Bronchial epithelial cell (primary cell): ENCODE data around the gene CSNK1D. TPM values are rescaled to one million over a fixed set of nuclear protein-coding genes. Genes with fewer than 3 reads are reported as not detected.

Experiments
- DNase-seq: peaks from one replicate; pipeline ENCODE4 v3.0.0-alpha.2; 2010; ENCODE audit warnings: low read depth
- FAIRE-seq: peaks from 2 replicates; lab custom pipeline; 2011; peaks lifted over from hg19 to GRCh38; lab: Jason Lieb, UNC
- H3K27me3 ChIP-seq: 2 replicates; pipeline ENCODE4 v1.5.1; 2011; ENCODE audit warnings: low read length; ENCODE audit not compliant: control insufficient read depth, insufficient read depth
- H3K36me3 ChIP-seq: 2 replicates; pipeline ENCODE4 v1.5.1; 2011; ENCODE audit warnings: low read length; ENCODE audit not compliant: control insufficient read depth, insufficient read depth
- H3K4me3 ChIP-seq: 2 replicates; pipeline ENCODE4 v1.5.1; 2011; ENCODE audit warnings: mild to moderate bottlenecking, low read depth, low read length, control low read depth
- CTCF ChIP-seq: IDR thresholded peaks from 2 replicates; pipeline ENCODE4 v1.5.1; 2011; ENCODE audit warnings: mild to moderate bottlenecking, moderate library complexity, low read length, control low read depth, inconsistent platforms; ENCODE audit not compliant: insufficient read depth, severe bottlenecking
- total RNA-seq: library from RNA; depleted of rRNA; stranded (reverse); fragments of >200 nt; gene quantifications from 2 replicates; pipeline ENCODE4 v1.2.1, GENCODE V29; 2014

Gene CSNK1D
- total RNA-seq, 1 donor from 2014 or later: 72.4 TPM

- Histone ChIP-seq H3K27me3 (no peaks in the 10 kb centered on the region), H3K4me3 (no peak overlapping the region), H3K36me3 (peaks cover 74% of the 10 kb centered on the region)
- TF ChIP-seq CTCF: no peak
- DNase-seq: no peak
- no peak for FAIRE-seq
Observed at GRCh38 chr17:82247182-82247823, 26.2 kb downstream of the CSNK1D start.

GRCh38 chr17:82246365-82247181, 26.9 kb downstream of the CSNK1D start:
- Histone ChIP-seq H3K4me3 (no peak overlapping the region), H3K36me3 (peaks cover 69% of the 10 kb centered on the region), H3K27me3 (no peaks in the 10 kb centered on the region)
- DNase-seq: peak; percentile 88
- peak; percentile 88 for FAIRE-seq
- TF ChIP-seq CTCF: no peak

- Histone ChIP-seq H3K27me3 (no peaks in the 10 kb centered on the region), H3K36me3 (peaks cover 63% of the 10 kb centered on the region), H3K4me3 (no peak overlapping the region)
- TF ChIP-seq CTCF: no peak
- FAIRE-seq (no peak), DNase-seq (no peak)
Observed at GRCh38 chr17:82246040-82246364, 27.5 kb downstream of the CSNK1D start.

DNA sequence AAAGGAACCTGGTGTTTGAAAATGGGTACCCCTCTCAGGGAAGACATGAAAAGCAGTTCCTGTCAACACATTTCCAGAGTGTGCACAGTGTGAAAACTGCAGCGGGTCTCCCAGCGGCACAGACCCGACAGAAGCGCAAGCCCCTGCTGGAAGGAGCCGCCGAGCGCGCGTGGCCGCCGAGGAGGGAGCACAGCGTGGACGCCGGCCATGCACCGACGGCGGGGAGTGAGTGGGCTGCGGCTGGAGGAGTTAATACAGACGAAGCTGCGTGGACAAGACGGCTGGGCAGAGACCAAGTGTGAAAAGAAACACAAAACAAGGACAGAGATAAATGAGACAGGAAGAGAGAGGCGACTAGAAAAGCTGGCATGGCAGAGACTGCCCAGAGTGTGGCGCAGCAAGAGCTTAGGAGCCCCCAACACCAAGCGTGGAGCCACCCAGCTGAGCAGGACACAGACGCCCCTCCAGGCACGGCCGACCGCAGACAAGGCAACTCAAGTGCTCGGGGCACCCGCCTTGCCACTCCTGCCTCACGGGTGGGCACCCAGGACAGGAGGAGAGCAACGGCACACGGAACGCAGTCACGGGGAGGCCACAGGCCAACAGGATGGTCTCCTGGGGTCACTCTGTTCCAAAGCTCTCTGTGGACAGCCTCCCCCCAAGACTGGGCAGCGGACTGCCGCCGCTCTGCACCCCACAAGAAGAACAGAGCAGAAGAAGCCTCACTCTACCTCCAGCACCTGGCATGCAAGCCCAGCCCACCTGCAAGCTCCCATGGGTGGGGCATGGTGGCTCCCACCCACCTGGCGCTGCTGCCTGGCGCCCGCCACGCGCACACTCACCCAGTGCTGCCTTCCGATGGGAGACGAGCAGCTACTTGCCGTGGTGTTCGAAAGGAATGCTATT, 28.1 kb downstream of the CSNK1D start:
- no peak for TF ChIP-seq CTCF
- Histone ChIP-seq H3K36me3 (peaks cover 57% of the 10 kb centered on the region), H3K4me3 (no peak overlapping the region), H3K27me3 (no peaks in the 10 kb centered on the region)
- FAIRE-seq (no peak), DNase-seq (peak; percentile 25)

DNA sequence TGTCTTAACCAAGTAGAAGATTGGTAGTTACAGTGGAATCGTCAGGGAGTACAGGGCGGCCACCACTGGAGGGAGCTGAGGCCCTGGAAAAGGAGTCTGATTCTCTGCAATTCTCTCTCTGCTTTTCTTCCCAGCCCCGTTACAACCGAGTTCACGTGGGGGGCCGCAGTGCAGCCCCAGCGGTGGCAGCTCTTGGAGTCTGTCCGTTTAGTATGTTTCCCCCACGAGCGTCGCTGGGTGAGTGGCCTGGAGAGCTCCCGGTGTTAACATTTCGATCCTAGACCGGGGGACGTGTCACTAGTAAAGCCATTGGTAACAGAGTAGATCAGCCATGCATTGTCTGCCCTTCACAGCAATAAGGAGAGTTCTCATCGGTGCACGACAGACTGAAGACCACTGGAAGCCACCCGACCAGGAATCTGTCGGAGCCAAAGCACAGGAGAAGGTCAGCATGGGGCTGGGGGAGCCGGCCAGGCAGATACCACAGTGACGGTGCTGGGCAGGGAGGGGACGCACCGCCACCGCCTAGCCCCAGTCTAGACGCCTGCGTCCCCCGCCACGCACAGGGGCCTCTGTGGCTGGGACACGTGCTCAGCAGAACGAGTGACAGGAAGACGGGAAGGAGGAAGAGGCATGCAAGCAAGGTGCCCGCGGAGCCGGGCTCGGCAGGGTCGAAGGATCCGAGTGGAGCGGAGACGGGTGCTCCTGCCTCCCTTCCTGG, 28.9 kb downstream of the CSNK1D start:
- no peaks in the 10 kb centered on the region for H3K27me3 ChIP-seq
- H3K4me3 ChIP-seq: no peak overlapping the region
- H3K36me3 ChIP-seq: peaks cover 52% of the 10 kb centered on the region
- DNase-seq (no peak), FAIRE-seq (no peak)
- TF ChIP-seq CTCF: peak; percentile 50
